NB4 (cell line): ENCODE results near the gene FAM163B.
"Not testable (repeated sequence)": the region's sequence is repeated elsewhere in the genome, so short reads cannot be mapped to it uniquely, and the experiment has no call there.

Experiments used
- DNase-seq: peaks from one replicate; pipeline ENCODE4 v3.0.0; 2010; ENCODE audit warnings: low read depth
- H3K4me3 ChIP-seq: one replicate; pipeline ENCODE4 v1.5.1; 2011; ENCODE audit warnings: mild to moderate bottlenecking, low read depth, low read length, moderate library complexity
- CTCF ChIP-seq: IDR thresholded peaks from one replicate; pipeline ENCODE4 v1.5.1; 2012; ENCODE audit warnings: low read depth, low read length
- MAX ChIP-seq: IDR thresholded peaks from 2 replicates; pipeline ENCODE4 v1.6.1; 2011; ENCODE audit warnings: low read depth, low read length
- MYC ChIP-seq: IDR thresholded peaks from 2 replicates; pipeline ENCODE4 v1.6.1; 2011; ENCODE audit warnings: low read depth, low read length
- POLR2A ChIP-seq: IDR thresholded peaks from 2 replicates; pipeline ENCODE4 v1.6.1; 2011; ENCODE audit warnings: mild to moderate bottlenecking; ENCODE audit not compliant: insufficient read length; ENCODE audit errors: extremely low read depth

Gene FAM163B

GRCh38 chr9:133564451-133565116 lies 44.6 kb downstream of the FAM163B start:
- no peak for DNase-seq
- H3K4me3 ChIP-seq = no peak overlapping the region
- TF ChIP-seq MYC (no peak), CTCF (no peak), POLR2A (no peak), MAX (no peak)

- DNase-seq, H3K4me3 ChIP-seq: not testable (repeated sequence)
Observed at GRCh38 chr9:133563814-133564213, 45.4 kb downstream of the FAM163B start.

GRCh38 chr9:133563291-133563796 lies 45.8 kb downstream of the FAM163B start:
- DNase-seq = no peak
- H3K4me3 ChIP-seq = no peak overlapping the region
- TF ChIP-seq MAX (no peak), CTCF (no peak), MYC (no peak), POLR2A (no peak)

GRCh38 chr9:133562611-133563290 lies 46.4 kb downstream of the FAM163B start:
- H3K4me3 ChIP-seq = no peak overlapping the region
- TF ChIP-seq CTCF = no peak
- no peak for DNase-seq

GRCh38 chr9:133561976-133562554 lies 47.1 kb downstream of the FAM163B start:
- no peak for DNase-seq
- no peak overlapping the region for H3K4me3 ChIP-seq
- TF ChIP-seq CTCF = no peak
- no peak for TF ChIP-seq MYC
- no peak for TF ChIP-seq MAX
- TF ChIP-seq POLR2A = no peak

- no peak for TF ChIP-seq CTCF
- TF ChIP-seq POLR2A = no peak
- no peak for TF ChIP-seq MYC
- TF ChIP-seq MAX = no peak
- no peak for DNase-seq
- H3K4me3 ChIP-seq = no peak overlapping the region
Observed at GRCh38 chr9:133560944-133561343, 48.2 kb downstream of the FAM163B start.
